WTC11 (cell line): ENCODE measurements around the gene VAV2. TPM values are rescaled to one million over a fixed set of nuclear protein-coding genes. Genes with fewer than 3 reads are reported as not detected.

Source experiments
- ATAC-seq: fragments of 200-7000 bp; cut with Tn5 transposase; 2 replicates; pipeline ENCODE4 v1.10.0; 2021; ENCODE audit warnings: mild to moderate bottlenecking, moderate library complexity
- CTCF ChIA-PET: fragments of 300-600 bp; sonication (Branson Sonifier 250); formaldehyde crosslinking; loops from one replicate; lab custom pipeline; 2021; ENCODE audit warnings: antibody characterized with exemption; lab: Charles Lee
- POLR2A ChIA-PET: fragments of 350-600 bp; sonication (Branson Sonifier 250); formaldehyde crosslinking; loops from one replicate; lab custom pipeline; 2021; ENCODE audit warnings: antibody characterized with exemption; lab: Charles Lee
- DNase-seq: peaks from one replicate; pipeline ENCODE4 v3.0.0; 2021; ENCODE audit warnings: low spot score
- H3K27ac Mint-ChIP-seq: 2 replicates; pipeline ENCODE4 v1.8.0; 2021; ENCODE audit warnings: mixed read lengths
- H3K27me3 Mint-ChIP-seq: 2 replicates; pipeline ENCODE4 v1.8.0; 2021; ENCODE audit warnings: low read depth, mild to moderate bottlenecking, moderate library complexity, mixed read lengths
- H3K36me3 Mint-ChIP-seq: 2 replicates; pipeline ENCODE4 v1.8.0; 2021; ENCODE audit warnings: mixed read lengths
- H3K4me1 Mint-ChIP-seq: 2 replicates; pipeline ENCODE4 v1.8.0; 2022; ENCODE audit warnings: mixed read lengths
- H3K4me3 Mint-ChIP-seq: 2 replicates; pipeline ENCODE4 v1.8.0; 2021; ENCODE audit warnings: mild to moderate bottlenecking, moderate library complexity, mixed read lengths
- H3K9me3 Mint-ChIP-seq: 2 replicates; pipeline ENCODE4 v1.8.0; 2021; ENCODE audit warnings: mixed read lengths
- AR ChIP-seq: fragments of 250-450 bp; sonication (Bioruptor Pico); IDR thresholded peaks from 2 replicates; pipeline ENCODE4 v1.9.0; 2021; ENCODE audit warnings: mild to moderate bottlenecking
- CBFB ChIP-seq: sonication (generic); formaldehyde crosslinking; IDR thresholded peaks from 2 replicates; pipeline ENCODE4 v1.8.1; 2022; ENCODE audit warnings: mild to moderate bottlenecking, low read depth, missing genetic modification reagents
- GABPB1 ChIP-seq: sonication (generic); formaldehyde crosslinking; IDR thresholded peaks from 2 replicates; pipeline ENCODE4 v1.8.1; 2023; ENCODE audit warnings: mild to moderate bottlenecking, missing genetic modification reagents
- GRHL2 ChIP-seq: fragments of 250-450 bp; sonication (Bioruptor Pico); IDR thresholded peaks from 2 replicates; pipeline ENCODE4 v1.8.0; 2022; ENCODE audit warnings: mild to moderate bottlenecking, moderate library complexity; ENCODE audit not compliant: insufficient replicate concordance, severe bottlenecking
- GTF2I ChIP-seq: fragments of 250-450 bp; sonication (Bioruptor Pico); conservative IDR thresholded peaks from 2 replicates; pipeline ENCODE4 v1.4.0; 2021; ENCODE audit warnings: mild to moderate bottlenecking
- HMGXB4 ChIP-seq: sonication (generic); formaldehyde crosslinking; IDR thresholded peaks from 2 replicates; pipeline ENCODE4 v1.8.1; 2023; ENCODE audit warnings: mild to moderate bottlenecking, moderate library complexity, missing genetic modification reagents
- JAZF1 ChIP-seq: fragments of 250-450 bp; sonication (Bioruptor Pico); IDR thresholded peaks from 2 replicates; pipeline ENCODE4 v1.9.0; 2021; ENCODE audit warnings: moderate library complexity, mild to moderate bottlenecking, inconsistent platforms
- KAT7 ChIP-seq: sonication (generic); formaldehyde crosslinking; IDR thresholded peaks from 2 replicates; pipeline ENCODE4 v1.8.1; 2023; ENCODE audit warnings: missing genetic modification reagents, mild to moderate bottlenecking, borderline replicate concordance
- MXD4 ChIP-seq: fragments of 250-450 bp; sonication (Bioruptor Pico); IDR thresholded peaks from 2 replicates; pipeline ENCODE4 v1.8.0; 2021; ENCODE audit warnings: mild to moderate bottlenecking, moderate library complexity, borderline replicate concordance
- PRDM15 ChIP-seq: sonication (generic); formaldehyde crosslinking; IDR thresholded peaks from 2 replicates; pipeline ENCODE4 v1.8.0; 2022; ENCODE audit warnings: missing genetic modification reagents
- PRRX2 ChIP-seq: fragments of 250-450 bp; sonication (Bioruptor Pico); IDR thresholded peaks from 2 replicates; pipeline ENCODE4 v1.8.0; 2021; ENCODE audit warnings: mild to moderate bottlenecking
- RELA ChIP-seq: sonication (generic); formaldehyde crosslinking; IDR thresholded peaks from 2 replicates; pipeline ENCODE4 v1.8.1; 2022; ENCODE audit warnings: missing genetic modification reagents, mild to moderate bottlenecking, borderline replicate concordance
- STAT6 ChIP-seq: sonication (generic); formaldehyde crosslinking; conservative IDR thresholded peaks from 2 replicates; pipeline ENCODE4 v1.8.1; 2023; ENCODE audit warnings: mild to moderate bottlenecking, low read depth, missing genetic modification reagents, moderate library complexity
- ZNF317 ChIP-seq: sonication (generic); formaldehyde crosslinking; IDR thresholded peaks from 2 replicates; pipeline ENCODE4 v1.8.1; 2023; ENCODE audit warnings: low read depth, mild to moderate bottlenecking, moderate library complexity, missing genetic modification reagents, borderline replicate concordance
- total RNA-seq: library from RNA; stranded (reverse); gene quantifications from 3 replicates; pipeline ENCODE4 v1.2.3, GENCODE V29; 2021

VAV2 gene
- total RNA-seq, 1 experiment from 2014 or later = 39.7 TPM

GRCh38 chr9:133893191-133893994 lies 98.7 kb downstream of the VAV2 start:
- CTCF ChIA-PET = interaction anchor here (1.0 to 1.1 kb wide), 2 partner anchors 17 to 124 kb away, joined by 3 read pairs; no protein-coding TSS in a partner anchor
- POLR2A ChIA-PET = no interaction called here
- 0 out of 2 replicates have a peak, but pooled peaks cover 2% of the 10 kb centered on the region for H3K36me3 Mint-ChIP-seq
- no peaks in the 10 kb centered on the region for H3K27me3 Mint-ChIP-seq
- peak overlapping the region; percentile 94; the same call in 1 of the 2 replicates for H3K27ac Mint-ChIP-seq
- no peak overlapping the region for H3K4me3 Mint-ChIP-seq
- H3K9me3 Mint-ChIP-seq = peaks cover 6% of the 10 kb centered on the region; the same call in 1 of the 2 replicates
- no peak for ATAC-seq
- H3K4me1 Mint-ChIP-seq = peaks cover 40% of the 10 kb centered on the region
- TF ChIP-seq CBFB (no peak), RELA (CRISPR knock-in tag) (no peak), GRHL2 (no peak), KAT7 (CRISPR knock-in tag) (no peak)
- no peak for DNase-seq

- TF ChIP-seq GABPB1 (CRISPR knock-in tag) (peak; percentile 81), PRRX2 (CRISPR knock-in tag) (no peak)
- no peak for DNase-seq
- no peak for ATAC-seq
- ChIA-PET CTCF (interaction anchor here (1.0 kb wide), 1 partner anchor 16 kb away, joined by 3 read pairs; no protein-coding TSS in a partner anchor), POLR2A (no interaction called here)
- H3K4me3 Mint-ChIP-seq = no peak overlapping the region
- H3K36me3 Mint-ChIP-seq = 0 out of 2 replicates have a peak, but pooled peaks cover 2% of the 10 kb centered on the region
- H3K27ac Mint-ChIP-seq = peak overlapping the region; percentile 94
- H3K27me3 Mint-ChIP-seq = no peaks in the 10 kb centered on the region
- H3K9me3 Mint-ChIP-seq = peaks cover 6% of the 10 kb centered on the region; the same call in 1 of the 2 replicates
- H3K4me1 Mint-ChIP-seq = peaks cover 46% of the 10 kb centered on the region
These were observed 99.8 kb downstream of the VAV2 start for GRCh38 chr9:133892193-133892920.

GRCh38 chr9:133891741-133892140 lies 100.4 kb downstream of the VAV2 start:
- Mint-ChIP-seq H3K27ac (no peak overlapping the region), H3K9me3 (0 out of 2 replicates have a peak, but pooled peaks cover 6% of the 10 kb centered on the region), H3K36me3 (0 out of 2 replicates have a peak, but pooled peaks cover 2% of the 10 kb centered on the region), H3K4me1 (peaks cover 47% of the 10 kb centered on the region), H3K27me3 (no peaks in the 10 kb centered on the region), H3K4me3 (no peak overlapping the region)
- POLR2A ChIA-PET = no interaction called here
- DNase-seq (no peak), ATAC-seq (no peak)
- CTCF ChIA-PET = no interaction called here
- no peak for TF ChIP-seq STAT6 (CRISPR knock-in tag)
- no peak for TF ChIP-seq MXD4 (CRISPR knock-in tag)
- no peak for TF ChIP-seq PRDM15 (CRISPR knock-in tag)
- TF ChIP-seq, all 79 proteins: peak for 0

- TF ChIP-seq GTF2I (CRISPR knock-in tag) (0 out of 2 replicates have a peak, but pooled peaks have one; percentile 39), AR (CRISPR knock-in tag) (no peak), JAZF1 (no peak), ZNF317 (peak; percentile 58; the same call in 1 of the 2 replicates), HMGXB4 (CRISPR knock-in tag) (no peak)
- Mint-ChIP-seq H3K9me3 (0 out of 2 replicates have a peak, but pooled peaks cover 6% of the 10 kb centered on the region), H3K27me3 (no peaks in the 10 kb centered on the region), H3K27ac (no peak overlapping the region), H3K4me3 (no peak overlapping the region), H3K36me3 (0 out of 2 replicates have a peak, but pooled peaks cover 2% of the 10 kb centered on the region), H3K4me1 (peaks cover 55% of the 10 kb centered on the region)
- ChIA-PET CTCF (interaction anchor here (1.4 kb wide), 1 partner anchor 65 kb away, joined by 3 read pairs; no protein-coding TSS in a partner anchor), POLR2A (no interaction called here)
- DNase-seq = no peak
- ATAC-seq = no peak
These were observed 101.5 kb downstream of the VAV2 start for GRCh38 chr9:133890583-133890982.
